ENCODE data around the gene HELZ2. TPM values are rescaled to one million over a fixed set of nuclear protein-coding genes. Genes with fewer than 3 reads are reported as not detected.

Gene HELZ2
- total and polyA plus RNA-seq, 2 donors (not counting 1 experiment from before 2014, with no cell fraction given) = 36.3 to 52.6 TPM

GRCh38 chr20:63534831-63535651 lies 39.0 kb downstream of the HELZ2 start:
- WGBS (ENCODE audit: insufficient coverage) = 85% methylated on average over 47 of the region's 49 CpGs
- H3K9me3 ChIP-seq (ENCODE audit: control extremely low read depth in 1 of 3, control insufficient read depth in 2 of 3, insufficient read depth in 1 of 3, low read length in 2 of 3) = peaks cover 0 to 3% (median 0%) of the 10 kb centered on the region in 3 donors
- ATAC-seq (ENCODE audit: low read depth) (no peak), DNase-seq (no peak)
- ChIA-PET CTCF (interaction anchor here (2.2 kb wide), 1 partner anchor 438 kb away, joined by 8 read pairs; no protein-coding TSS in a partner anchor), POLR2A (interaction anchor here (0.6 kb wide), 1 partner anchor 367 kb away, joined by 10 read pairs; no protein-coding TSS in a partner anchor)
- H3K27me3 ChIP-seq (replicated peaks in 1 of 4; ENCODE audit: control extremely low read depth in 1 of 4, control insufficient read depth in 3 of 4, insufficient read depth in 4 of 4, low read length in 3 of 4) = no peaks in the 10 kb centered on the region
- H3K27me3 Mint-ChIP-seq = no peaks in the 10 kb centered on the region
- H3K4me3 ChIP-seq (ENCODE audit: control extremely low read depth in 1 of 5, extremely low read depth in 1 of 5, insufficient read depth in 1 of 5, low read depth in 2 of 5, low read length in 4 of 5) = no peak overlapping the region
- no peak overlapping the region for H3K4me3 Mint-ChIP-seq
- intact Hi-C loops (cut with micrococcal nuclease) = loop anchor here (5.0 kb wide), 2 partner anchors 202 to 422 kb away; partner anchors contain the start of genes LIME1, SLC2A4RG and UCKL1
- no peak overlapping the region for H3K9ac ChIP-seq (ENCODE audit: low read length)
- H4K20me1 ChIP-seq (ENCODE audit: control insufficient read depth, insufficient read depth, low read length, poor library complexity, severe bottlenecking) = no peaks in the 10 kb centered on the region
- H3K79me2 ChIP-seq (ENCODE audit: control insufficient read depth, insufficient read depth, low read length) = no peaks in the 10 kb centered on the region
- no peak overlapping the region for H3K4me2 ChIP-seq (replicated peaks; ENCODE audit: low read depth, low read length, poor library complexity, severe bottlenecking)
- H3K4me1 Mint-ChIP-seq = peaks cover 27% of the 10 kb centered on the region
- no peak overlapping the region for H3K27ac ChIP-seq (ENCODE audit: low read length in 2 of 2)
- H3K36me3 ChIP-seq (replicated peaks in 1 of 2; ENCODE audit: control extremely low read depth in 1 of 2, control insufficient read depth in 1 of 2, extremely low read depth in 1 of 2, insufficient read depth in 2 of 2, low read length in 1 of 2) = no peaks in the 10 kb centered on the region
- peaks cover 21 to 33% of the 10 kb centered on the region in 2 donors for H3K4me1 ChIP-seq (ENCODE audit: control insufficient read depth in 2 of 2, insufficient read depth in 2 of 2, low read length in 2 of 2)
- H2AFZ ChIP-seq (ENCODE audit: insufficient read depth, low read depth, low read length, poor library complexity, severe bottlenecking) = no peak overlapping the region
- TF ChIP-seq CTCF (IDR thresholded peaks at IDR 0.05) (no peak), EZH2 (IDR thresholded peaks at IDR 0.05; ENCODE audit: borderline replicate concordance, insufficient read depth, low read depth, low read length, poor library complexity, severe bottlenecking) (no peak)
- peak overlapping the region; percentile 26 for H3K27ac Mint-ChIP-seq
- H3K9me3 Mint-ChIP-seq (ENCODE audit: insufficient read depth) = no peaks in the 10 kb centered on the region

- intact Hi-C loops (cut with micrococcal nuclease) = no loop called here
- peaks cover 0 to 3% (median 0%) of the 10 kb centered on the region in 3 donors for H3K9me3 ChIP-seq (ENCODE audit: control extremely low read depth in 1 of 3, control insufficient read depth in 2 of 3, insufficient read depth in 1 of 3, low read length in 2 of 3)
- H2AFZ ChIP-seq (ENCODE audit: insufficient read depth, low read depth, low read length, poor library complexity, severe bottlenecking) = no peak overlapping the region
- Mint-ChIP-seq H3K27me3 (no peaks in the 10 kb centered on the region), H3K9me3 (ENCODE audit: insufficient read depth) (no peaks in the 10 kb centered on the region), H3K4me1 (peaks cover 22% of the 10 kb centered on the region), H3K27ac (no peak overlapping the region), H3K4me3 (no peak overlapping the region)
- no peak for DNase-seq
- no peak for ATAC-seq (ENCODE audit: low read depth)
- no peaks in the 10 kb centered on the region for H4K20me1 ChIP-seq (ENCODE audit: control insufficient read depth, insufficient read depth, low read length, poor library complexity, severe bottlenecking)
- no peak overlapping the region for H3K4me2 ChIP-seq (replicated peaks; ENCODE audit: low read depth, low read length, poor library complexity, severe bottlenecking)
- 78% methylated on average over 12 of the region's 12 CpGs for WGBS (ENCODE audit: insufficient coverage)
- ChIA-PET CTCF (no interaction called here), POLR2A (no interaction called here)
- TF ChIP-seq EZH2 (IDR thresholded peaks at IDR 0.05; ENCODE audit: borderline replicate concordance, insufficient read depth, low read depth, low read length, poor library complexity, severe bottlenecking) (no peak), CTCF (IDR thresholded peaks at IDR 0.05) (no peak)
- H3K79me2 ChIP-seq (ENCODE audit: control insufficient read depth, insufficient read depth, low read length) = no peaks in the 10 kb centered on the region
- H3K9ac ChIP-seq (ENCODE audit: low read length) = no peak overlapping the region
- peaks cover 0 to 2% (median 0%) of the 10 kb centered on the region in 4 experiments for H3K27me3 ChIP-seq (replicated peaks in 1 of 4; ENCODE audit: control extremely low read depth in 1 of 4, control insufficient read depth in 3 of 4, insufficient read depth in 4 of 4, low read length in 3 of 4)
- no peak overlapping the region for H3K4me3 ChIP-seq (ENCODE audit: control extremely low read depth in 1 of 5, extremely low read depth in 1 of 5, insufficient read depth in 1 of 5, low read depth in 2 of 5, low read length in 4 of 5)
- no peak overlapping the region for H3K27ac ChIP-seq (ENCODE audit: low read length in 2 of 2)
- peaks cover 21 to 32% of the 10 kb centered on the region in 2 donors for H3K4me1 ChIP-seq (ENCODE audit: control insufficient read depth in 2 of 2, insufficient read depth in 2 of 2, low read length in 2 of 2)
- no peaks in the 10 kb centered on the region for H3K36me3 ChIP-seq (replicated peaks in 1 of 2; ENCODE audit: control extremely low read depth in 1 of 2, control insufficient read depth in 1 of 2, extremely low read depth in 1 of 2, insufficient read depth in 2 of 2, low read length in 1 of 2)
Observed at GRCh38 chr20:63534427-63534830, 39.6 kb downstream of the HELZ2 start.
